H9 (cell line): Measurements from ENCODE around the gene CORO1C. TPM values are rescaled to one million over a fixed set of nuclear protein-coding genes. Genes with fewer than 3 reads are reported as not detected.
"Not testable (repeated sequence)": the region's sequence is repeated elsewhere in the genome, so short reads cannot be mapped to it uniquely, and the experiment has no call there.

Source experiments
- DNase-seq: peaks from one replicate; pipeline ENCODE4 v3.0.0-alpha.2; 2017
- H2AFZ ChIP-seq: one replicate; pipeline ENCODE4 v1.6.1; 2013; ENCODE audit warnings: mild to moderate bottlenecking, low read length, control low read depth, moderate library complexity
- H2AK5ac ChIP-seq: 2 replicates; pipeline ENCODE4 v1.6.1; 2013; ENCODE audit warnings: low read length, control low read depth, mixed read lengths; ENCODE audit not compliant: insufficient read length
- H2BK120ac ChIP-seq: one replicate; pipeline ENCODE4 v1.6.1; 2013; ENCODE audit warnings: low read depth, mild to moderate bottlenecking, low read length, control low read depth, inconsistent platforms; ENCODE audit not compliant: poor library complexity, severe bottlenecking
- H2BK12ac ChIP-seq: 2 replicates; pipeline ENCODE4 v1.6.1; 2013; ENCODE audit warnings: low read length, control low read depth, mixed read lengths, low read depth; ENCODE audit not compliant: insufficient read length
- H2BK15ac ChIP-seq: 2 replicates; pipeline ENCODE4 v1.6.1; 2013; ENCODE audit warnings: low read depth, low read length, control low read depth
- H2BK20ac ChIP-seq: one replicate; pipeline ENCODE4 v1.6.1; 2013; ENCODE audit warnings: low read depth, mild to moderate bottlenecking, low read length, control low read depth, inconsistent platforms; ENCODE audit not compliant: poor library complexity, severe bottlenecking
- H2BK5ac ChIP-seq: 2 replicates; pipeline ENCODE4 v1.6.1; 2013; ENCODE audit warnings: low read length, control low read depth, mixed read lengths; ENCODE audit not compliant: insufficient read length
- H3K14ac ChIP-seq: 2 replicates; pipeline ENCODE4 v1.6.1; 2013; ENCODE audit warnings: low read length, control low read depth; ENCODE audit not compliant: insufficient read depth
- H3K18ac ChIP-seq: 2 replicates; pipeline ENCODE4 v1.6.1; 2013; ENCODE audit warnings: low read depth, mild to moderate bottlenecking, mixed read lengths, low read length, control low read depth; ENCODE audit not compliant: insufficient read length
- H3K23ac ChIP-seq: 2 replicates; pipeline ENCODE4 v1.6.1; 2013; ENCODE audit warnings: low read length, control low read depth, mixed read lengths, low read depth; ENCODE audit not compliant: insufficient read length
- H3K23me2 ChIP-seq: 2 replicates; pipeline ENCODE4 v1.6.1; 2013; ENCODE audit warnings: low read depth, mild to moderate bottlenecking, mixed read lengths, low read length, control low read depth; ENCODE audit not compliant: insufficient read length, poor library complexity, severe bottlenecking
- H3K27ac ChIP-seq: 2 replicates; pipeline ENCODE4 v1.5.1; 2013; ENCODE audit warnings: low read length, control low read depth, mixed read lengths, low read depth; ENCODE audit not compliant: insufficient read length
- H3K27me3 ChIP-seq: 2 replicates; pipeline ENCODE4 v1.6.1; 2013; ENCODE audit warnings: low read length, control low read depth, inconsistent platforms; ENCODE audit not compliant: insufficient read depth
- H3K4ac ChIP-seq: 2 replicates; pipeline ENCODE4 v1.6.1; 2013; ENCODE audit warnings: low read depth, mild to moderate bottlenecking, control low read depth, inconsistent platforms, low read length, moderate library complexity
- H3K4me1 ChIP-seq: 2 replicates; pipeline ENCODE4 v1.6.1; 2013; ENCODE audit warnings: low read length, control low read depth, inconsistent platforms; ENCODE audit not compliant: insufficient read depth
- H3K4me2 ChIP-seq: 2 replicates; pipeline ENCODE4 v1.6.1; 2013; ENCODE audit warnings: low read length, control low read depth, mixed read lengths; ENCODE audit not compliant: insufficient read length, insufficient read depth
- H3K56ac ChIP-seq: 2 replicates; pipeline ENCODE4 v1.6.1; 2013; ENCODE audit warnings: low read depth, mild to moderate bottlenecking, mixed read lengths, low read length, control low read depth; ENCODE audit not compliant: insufficient read length
- H3K79me1 ChIP-seq: 2 replicates; pipeline ENCODE4 v1.6.1; 2013; ENCODE audit warnings: low read depth, mild to moderate bottlenecking, moderate library complexity, low read length, control low read depth, inconsistent platforms; ENCODE audit not compliant: insufficient read depth, poor library complexity, severe bottlenecking
- H3K79me2 ChIP-seq: 2 replicates; pipeline ENCODE4 v1.6.1; 2013; ENCODE audit warnings: low read length, control low read depth, inconsistent platforms; ENCODE audit not compliant: insufficient read depth
- H3K9ac ChIP-seq: 2 replicates; pipeline ENCODE4 v1.6.1; 2013; ENCODE audit warnings: low read length, control low read depth, mixed read lengths; ENCODE audit not compliant: insufficient read length; ENCODE audit errors: extremely low read depth
- H3K9me3 ChIP-seq: one replicate; pipeline ENCODE4 v1.6.1; 2013; ENCODE audit warnings: low read depth, low read length, inconsistent platforms; ENCODE audit not compliant: control insufficient read depth
- H3T11ph ChIP-seq: one replicate; pipeline ENCODE4 v1.6.1; 2013; ENCODE audit warnings: mild to moderate bottlenecking, low read length, control low read depth, inconsistent platforms
- H4K20me1 ChIP-seq: one replicate; pipeline ENCODE4 v1.6.1; 2013; ENCODE audit not compliant: control insufficient read depth, insufficient read length, insufficient read depth
- H4K5ac ChIP-seq: 2 replicates; pipeline ENCODE4 v1.6.1; 2013; ENCODE audit warnings: low read depth, mild to moderate bottlenecking, mixed read lengths, low read length, control low read depth; ENCODE audit not compliant: insufficient read length
- H4K8ac ChIP-seq: replicated peaks from 2 replicates; pipeline ENCODE4 v1.6.1; 2013; ENCODE audit warnings: low read length, control low read depth, mixed read lengths, low read depth; ENCODE audit not compliant: insufficient read length
- H4K91ac ChIP-seq: 2 replicates; pipeline ENCODE4 v1.6.1; 2013; ENCODE audit warnings: low read depth, mild to moderate bottlenecking, moderate library complexity, mixed read lengths, low read length, control low read depth; ENCODE audit not compliant: insufficient read length
- H3K27ac Mint-ChIP-seq, 3 experiments: 2 replicates in 2 of 3; 3 replicates in 1 of 3; pipeline ENCODE4 v1.8.0; 2020 to 2021; ENCODE audit warnings: mixed read lengths in 3 of 3, mild to moderate bottlenecking in 1 of 3, moderate library complexity in 1 of 3
- H3K27me3 Mint-ChIP-seq: 2 replicates; pipeline ENCODE4 v1.8.0; 2021; ENCODE audit warnings: low read depth, mild to moderate bottlenecking, moderate library complexity, mixed read lengths
- H3K36me3 Mint-ChIP-seq, 3 experiments: 2 replicates in 2 of 3; 3 replicates in 1 of 3; pipeline ENCODE4 v1.8.0; 2020 to 2021; ENCODE audit warnings: low read depth in 3 of 3, mixed read lengths in 3 of 3; ENCODE audit not compliant: insufficient read depth in 1 of 3
- H3K4me1 Mint-ChIP-seq, 2 experiments: 2 replicates each; pipeline ENCODE4 v1.8.0; 2020; ENCODE audit warnings: mixed read lengths in 2 of 2
- H3K4me3 Mint-ChIP-seq, 2 experiments: 2 replicates in 1 of 2; 3 replicates in 1 of 2; pipeline ENCODE4 v1.8.0; 2020 to 2021; ENCODE audit warnings: mild to moderate bottlenecking in 2 of 2, mixed read lengths in 2 of 2, moderate library complexity in 1 of 2
- H3K9me3 Mint-ChIP-seq, 2 experiments: 2 replicates in 1 of 2; 3 replicates in 1 of 2; pipeline ENCODE4 v1.8.0; 2020; ENCODE audit warnings: mild to moderate bottlenecking in 2 of 2, mixed read lengths in 2 of 2, moderate library complexity in 1 of 2
- WGBS: extraction: QIAGEN DNeasy Blood & Tissue Kit; methylation state at CpG from one replicate; pipeline ENCODE4 v1.1.7; 2013; ENCODE audit warnings: missing lambda C conversion rate, low lambda C conversion rate, mixed read lengths; ENCODE audit not compliant: insufficient read length; ENCODE audit errors: extremely low coverage; 5-methylcytosine and 5-hydroxymethylcytosine counted together
- total RNA-seq: library from RNA; stranded (reverse); gene quantifications from 2 replicates; pipeline ENCODE4 v1.2.1, GENCODE V29; 2021
- TF ChIP-seq, protein P1 (sequence below): fragments of 200-600 bp; sonication (generic); conservative IDR thresholded peaks from 3 replicates; pipeline ENCODE4 v1.8.0; 2021; ENCODE audit warnings: antibody characterized with exemption, mild to moderate bottlenecking

CORO1C gene
- total RNA-seq, 1 experiment from 2014 or later: 154 TPM

GRCh38 chr12:108633081-108633533 is 98.2 kb downstream of the CORO1C start:
- H3K79me1 ChIP-seq: no peaks in the 10 kb centered on the region
- H3K27ac ChIP-seq: no peak overlapping the region
- no peak overlapping the region for H4K91ac ChIP-seq
- no peak overlapping the region for H4K5ac ChIP-seq
- Mint-ChIP-seq H3K4me3 (no peak overlapping the region), H3K9me3 (no peaks in the 10 kb centered on the region), H3K27me3 (no peaks in the 10 kb centered on the region), H3K27ac (no peak overlapping the region; a peak in 1 of 7 replicates), H3K36me3 (no peaks in the 10 kb centered on the region), H3K4me1 (peaks cover 49 to 61% of the 10 kb centered on the region in 2 experiments)
- H2AFZ ChIP-seq: no peak overlapping the region
- no peak overlapping the region for H3K4ac ChIP-seq
- no peak overlapping the region for H3K14ac ChIP-seq
- no peaks in the 10 kb centered on the region for H3K23me2 ChIP-seq
- no peak overlapping the region for H3K56ac ChIP-seq
- H2BK12ac ChIP-seq: no peak overlapping the region
- no peak overlapping the region for H2BK120ac ChIP-seq
- no peak overlapping the region for H2BK20ac ChIP-seq
- H3K79me2 ChIP-seq: no peaks in the 10 kb centered on the region
- no peak overlapping the region for H3K9ac ChIP-seq
- no peak overlapping the region for H2BK15ac ChIP-seq
- no peaks in the 10 kb centered on the region for H3K9me3 ChIP-seq
- H3K18ac ChIP-seq: no peak overlapping the region
- no peaks in the 10 kb centered on the region for H3K27me3 ChIP-seq
- no peak overlapping the region for H4K8ac ChIP-seq
- H2AK5ac ChIP-seq: no peak overlapping the region
- peak; percentile 22 for DNase-seq
- H3K4me2 ChIP-seq: no peak overlapping the region
- no CpG with 5 or more reads among the region's 7 CpGs for WGBS
- no peaks in the 10 kb centered on the region for H4K20me1 ChIP-seq
- H3T11ph ChIP-seq: no peak overlapping the region
- H2BK5ac ChIP-seq: no peak overlapping the region
- TF ChIP-seq, protein P1, sequence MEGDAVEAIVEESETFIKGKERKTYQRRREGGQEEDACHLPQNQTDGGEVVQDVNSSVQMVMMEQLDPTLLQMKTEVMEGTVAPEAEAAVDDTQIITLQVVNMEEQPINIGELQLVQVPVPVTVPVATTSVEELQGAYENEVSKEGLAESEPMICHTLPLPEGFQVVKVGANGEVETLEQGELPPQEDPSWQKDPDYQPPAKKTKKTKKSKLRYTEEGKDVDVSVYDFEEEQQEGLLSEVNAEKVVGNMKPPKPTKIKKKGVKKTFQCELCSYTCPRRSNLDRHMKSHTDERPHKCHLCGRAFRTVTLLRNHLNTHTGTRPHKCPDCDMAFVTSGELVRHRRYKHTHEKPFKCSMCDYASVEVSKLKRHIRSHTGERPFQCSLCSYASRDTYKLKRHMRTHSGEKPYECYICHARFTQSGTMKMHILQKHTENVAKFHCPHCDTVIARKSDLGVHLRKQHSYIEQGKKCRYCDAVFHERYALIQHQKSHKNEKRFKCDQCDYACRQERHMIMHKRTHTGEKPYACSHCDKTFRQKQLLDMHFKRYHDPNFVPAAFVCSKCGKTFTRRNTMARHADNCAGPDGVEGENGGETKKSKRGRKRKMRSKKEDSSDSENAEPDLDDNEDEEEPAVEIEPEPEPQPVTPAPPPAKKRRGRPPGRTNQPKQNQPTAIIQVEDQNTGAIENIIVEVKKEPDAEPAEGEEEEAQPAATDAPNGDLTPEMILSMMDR: no peak
- H3K4me1 ChIP-seq: peaks cover 12% of the 10 kb centered on the region; the same call in 1 of the 2 replicates
- H3K23ac ChIP-seq: no peak overlapping the region

- H3T11ph ChIP-seq, H3K18ac ChIP-seq, H3K27ac ChIP-seq, H4K91ac ChIP-seq, H3K79me2 ChIP-seq, H3K79me1 ChIP-seq, H4K8ac ChIP-seq, H3K36me3 Mint-ChIP-seq, H3K9ac ChIP-seq, H2BK15ac ChIP-seq, H3K27me3 ChIP-seq, H2BK5ac ChIP-seq, H3K4ac ChIP-seq, H3K4me2 ChIP-seq, H2BK12ac ChIP-seq, H4K20me1 ChIP-seq, H2AFZ ChIP-seq, DNase-seq, H4K5ac ChIP-seq, H2BK120ac ChIP-seq, H2BK20ac ChIP-seq, H3K9me3 Mint-ChIP-seq, H3K56ac ChIP-seq, H3K4me3 Mint-ChIP-seq, H3K27me3 Mint-ChIP-seq, H3K14ac ChIP-seq, H3K23ac ChIP-seq, H3K4me1 ChIP-seq, H2AK5ac ChIP-seq, H3K9me3 ChIP-seq, H3K23me2 ChIP-seq: not testable (repeated sequence)
- no CpG with 5 or more reads among the region's 4 CpGs for WGBS
- Mint-ChIP-seq H3K27ac (0 out of 7 replicates have a peak overlapping the region, but pooled peaks of 1 of the 3 experiments have one; percentile 11), H3K4me1 (peaks cover 35 to 46% of the 10 kb centered on the region in 2 experiments)
These were observed 100.1 kb downstream of the CORO1C start for GRCh38 chr12:108631261-108631660.
